ENCODE data around the gene HOXA3.

Gene HOXA3

DNA sequence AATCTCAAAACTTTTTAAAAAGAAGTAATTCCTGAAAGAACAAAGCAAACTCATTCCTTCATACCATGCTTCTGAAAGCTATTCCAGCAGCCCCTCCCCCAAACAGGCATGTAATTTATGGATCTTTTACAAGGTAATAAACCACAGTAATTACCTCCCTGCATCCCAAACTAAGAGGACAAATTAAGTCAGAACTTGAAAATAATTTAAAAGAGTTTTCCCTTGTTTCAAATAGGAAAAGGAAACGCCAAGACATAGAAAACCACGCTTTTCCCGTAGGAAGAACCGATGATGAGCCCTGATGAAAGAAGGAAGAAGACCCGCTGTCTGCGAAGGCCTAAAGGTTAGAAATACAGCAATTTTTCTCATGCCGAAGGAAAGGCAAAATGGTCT lies 30.7 kb downstream of the HOXA3 start:
- no peak for DNase-seq
- Mint-ChIP-seq H3K9me3 (no peaks in the 10 kb centered on the region), H3K27me3 (peaks cover 37% of the 10 kb centered on the region), H3K4me1 (ENCODE audit: low read depth) (no peaks in the 10 kb centered on the region), H3K4me3 (no peak overlapping the region), H3K36me3 (ENCODE audit: low read depth) (no peaks in the 10 kb centered on the region), H3K27ac (no peak overlapping the region)

DNA sequence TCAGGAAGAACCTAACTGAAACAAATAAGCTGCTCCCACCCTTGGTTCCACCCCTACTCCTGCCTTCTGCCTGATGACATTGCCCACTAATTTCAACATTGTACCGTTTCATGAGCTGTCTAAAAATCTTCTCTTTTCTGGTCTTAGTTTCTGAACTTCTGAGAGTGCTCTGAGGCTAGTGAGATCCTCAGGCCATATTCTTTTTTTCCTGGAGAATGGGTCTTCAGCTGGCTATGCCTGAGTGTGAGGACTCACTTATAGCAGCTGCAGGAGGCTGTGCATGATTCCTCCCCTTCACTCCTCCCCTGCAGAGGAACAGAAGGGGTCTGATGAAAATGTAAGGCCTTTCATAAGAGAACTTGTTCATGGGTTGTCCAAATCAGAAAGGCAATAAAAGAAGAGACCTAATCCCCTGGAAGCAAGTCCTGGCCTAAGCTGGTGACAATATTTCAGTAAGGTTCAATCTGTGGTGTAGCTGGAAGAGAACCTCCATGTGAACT lies 32.9 kb downstream of the HOXA3 start:
- Mint-ChIP-seq H3K27me3 (peaks cover 26% of the 10 kb centered on the region), H3K4me1 (ENCODE audit: low read depth) (no peaks in the 10 kb centered on the region), H3K4me3 (no peak overlapping the region), H3K27ac (no peak overlapping the region), H3K36me3 (ENCODE audit: low read depth) (no peaks in the 10 kb centered on the region), H3K9me3 (no peaks in the 10 kb centered on the region)
- no peak for DNase-seq

DNA sequence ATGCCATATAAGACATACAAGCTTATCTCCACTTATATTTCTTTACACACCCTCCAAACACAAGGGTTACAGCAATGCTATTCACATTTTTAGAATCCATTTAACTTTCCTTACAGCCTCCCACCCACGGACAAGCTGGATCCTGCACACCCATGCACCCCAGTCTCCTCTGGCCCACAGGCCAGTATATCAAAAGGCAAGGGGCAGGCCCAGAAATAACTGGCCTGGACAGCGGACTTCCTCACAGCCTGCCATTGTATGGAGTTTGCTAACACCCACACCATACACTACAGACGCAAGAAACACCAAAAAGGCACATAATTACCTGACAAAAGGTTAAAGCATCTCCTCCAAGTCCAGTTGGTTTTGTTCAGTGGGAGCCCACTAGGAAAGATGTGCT lies 33.8 kb downstream of the HOXA3 start:
- H3K9me3 Mint-ChIP-seq = no peaks in the 10 kb centered on the region
- H3K27ac Mint-ChIP-seq = no peak overlapping the region
- H3K4me1 Mint-ChIP-seq (ENCODE audit: low read depth) = no peaks in the 10 kb centered on the region
- H3K27me3 Mint-ChIP-seq = peaks cover 21% of the 10 kb centered on the region
- no peaks in the 10 kb centered on the region for H3K36me3 Mint-ChIP-seq (ENCODE audit: low read depth)
- no peak overlapping the region for H3K4me3 Mint-ChIP-seq
- no peak for DNase-seq

DNA sequence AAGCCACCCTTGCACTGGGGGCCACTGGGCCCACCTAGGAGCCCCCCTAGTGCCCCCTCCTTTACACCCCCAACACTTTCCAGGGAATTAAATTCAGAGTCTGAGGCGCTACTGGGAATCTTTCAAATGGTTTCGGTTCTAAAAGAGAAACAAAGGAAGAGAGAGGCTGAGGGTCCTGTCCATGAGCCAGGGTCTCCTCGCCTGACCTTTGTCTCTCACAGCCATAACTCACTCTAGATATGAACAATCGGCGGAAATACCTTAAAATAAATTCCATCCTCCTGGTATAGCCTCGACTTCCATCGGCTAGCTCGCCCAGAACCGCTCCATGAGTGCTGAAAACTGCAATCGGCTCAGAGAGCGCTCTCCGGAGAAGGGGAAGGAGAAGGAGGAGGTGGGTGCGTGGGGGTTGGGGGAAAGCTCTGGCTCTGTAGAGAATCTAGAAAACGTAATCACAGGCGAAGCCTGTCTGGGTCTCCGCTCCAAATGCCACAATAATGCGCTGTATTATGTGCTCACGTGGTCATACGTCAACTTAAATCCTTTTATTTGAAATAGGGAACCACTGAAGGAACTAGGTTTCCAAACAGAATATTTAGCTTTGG lies 34.4 kb downstream of the HOXA3 start:
- Mint-ChIP-seq H3K4me3 (no peak overlapping the region), H3K27ac (no peak overlapping the region), H3K4me1 (ENCODE audit: low read depth) (no peaks in the 10 kb centered on the region), H3K36me3 (ENCODE audit: low read depth) (no peaks in the 10 kb centered on the region), H3K27me3 (peaks cover 24% of the 10 kb centered on the region), H3K9me3 (no peaks in the 10 kb centered on the region)
- DNase-seq = no peak

DNA sequence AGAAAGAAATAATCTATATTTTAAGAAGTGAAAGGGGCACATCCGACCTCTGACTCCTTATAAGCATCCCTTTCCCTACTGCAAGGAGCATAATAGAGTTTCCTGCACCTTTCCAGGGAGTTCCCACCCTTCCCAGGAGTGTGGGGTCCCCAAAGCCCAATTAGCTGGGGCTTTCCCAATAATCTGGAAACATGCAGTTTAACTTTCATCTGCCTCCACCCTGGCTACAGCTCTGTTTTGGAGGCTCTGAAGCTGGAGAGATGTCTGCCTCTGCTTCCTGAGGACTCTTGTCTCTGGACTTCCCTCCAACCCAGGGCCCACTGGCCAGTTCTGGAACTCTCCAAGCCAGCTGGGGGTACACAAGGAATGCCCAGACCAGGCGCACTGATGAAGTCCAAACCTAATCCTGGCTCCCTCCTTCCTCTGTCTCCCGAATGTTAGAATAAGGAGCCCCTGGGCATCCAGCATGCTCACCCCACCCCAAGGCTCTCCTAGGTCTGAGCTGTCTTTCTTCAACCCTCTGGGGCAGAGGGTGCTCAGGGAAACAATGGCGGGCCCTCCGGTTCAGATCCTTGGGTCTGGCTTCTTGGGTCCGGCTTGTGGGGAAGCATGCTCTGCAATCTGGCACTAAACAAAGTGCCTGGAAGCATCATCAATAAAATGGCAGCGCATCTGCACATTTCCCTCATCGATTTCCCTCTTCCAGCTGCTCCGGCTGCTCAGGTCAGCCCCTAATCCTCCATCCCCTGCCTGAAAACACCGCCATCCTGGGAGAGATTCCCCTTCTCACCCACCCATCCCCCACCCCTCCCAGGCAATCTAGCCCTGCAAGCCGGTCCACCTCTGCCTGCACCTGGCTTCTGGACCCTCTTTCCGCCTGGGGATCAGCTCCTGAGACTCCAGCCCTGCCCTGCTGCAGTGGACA lies 35.2 kb downstream of the HOXA3 start:
- H3K27ac Mint-ChIP-seq = no peak overlapping the region
- H3K36me3 Mint-ChIP-seq (ENCODE audit: low read depth) = no peaks in the 10 kb centered on the region
- H3K9me3 Mint-ChIP-seq = no peaks in the 10 kb centered on the region
- no peak overlapping the region for H3K4me3 Mint-ChIP-seq
- peaks cover 26% of the 10 kb centered on the region for H3K27me3 Mint-ChIP-seq
- no peaks in the 10 kb centered on the region for H3K4me1 Mint-ChIP-seq (ENCODE audit: low read depth)
- DNase-seq = no peak

DNA sequence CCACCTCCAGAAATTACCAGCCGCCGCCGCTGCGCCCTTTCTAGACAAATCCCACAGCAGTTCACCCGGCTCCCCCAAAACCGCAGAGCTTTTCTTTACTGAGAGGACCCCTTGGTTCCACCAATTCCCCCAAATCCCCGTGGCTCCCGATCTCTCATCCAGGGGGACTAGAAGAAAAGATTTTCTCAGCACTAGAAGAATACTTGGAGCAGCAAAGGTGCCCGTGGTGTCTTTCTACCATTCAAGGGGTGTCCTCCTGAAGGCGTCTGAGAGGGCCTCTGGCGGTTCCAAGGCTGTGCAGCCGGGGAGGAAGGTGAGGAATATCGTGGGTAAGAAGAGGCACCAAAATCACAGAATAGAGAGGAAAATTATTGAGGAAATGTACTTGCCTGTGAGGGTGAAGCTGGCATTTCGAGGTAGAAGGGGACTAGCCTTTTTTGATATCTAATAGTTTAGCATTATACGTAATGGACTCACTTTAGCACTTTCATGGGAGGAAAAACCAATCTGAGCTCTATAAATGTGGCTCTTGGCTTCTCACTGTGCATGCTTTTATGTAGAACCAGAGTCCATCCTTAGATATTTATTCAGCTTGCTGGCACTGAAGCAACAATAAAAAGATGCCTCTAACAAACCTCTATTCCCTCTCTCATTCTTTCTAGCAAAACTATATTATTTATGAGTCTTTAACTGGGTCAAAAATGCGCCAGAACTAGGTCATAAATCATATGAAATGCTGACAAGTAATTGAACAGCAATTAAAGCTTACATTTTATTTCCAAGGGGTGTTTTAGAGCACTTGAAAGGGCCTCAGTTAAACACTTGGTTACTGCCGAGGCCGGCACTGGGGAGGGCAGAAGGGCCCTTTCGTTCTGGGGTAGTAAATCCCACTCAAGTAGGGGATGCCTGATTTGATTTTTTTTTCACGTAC lies 36.1 kb downstream of the HOXA3 start:
- Mint-ChIP-seq H3K36me3 (ENCODE audit: low read depth) (no peaks in the 10 kb centered on the region), H3K27ac (no peak overlapping the region), H3K27me3 (peaks cover 34% of the 10 kb centered on the region), H3K4me1 (ENCODE audit: low read depth) (no peaks in the 10 kb centered on the region), H3K9me3 (no peaks in the 10 kb centered on the region), H3K4me3 (no peak overlapping the region)
- no peak for DNase-seq

DNA sequence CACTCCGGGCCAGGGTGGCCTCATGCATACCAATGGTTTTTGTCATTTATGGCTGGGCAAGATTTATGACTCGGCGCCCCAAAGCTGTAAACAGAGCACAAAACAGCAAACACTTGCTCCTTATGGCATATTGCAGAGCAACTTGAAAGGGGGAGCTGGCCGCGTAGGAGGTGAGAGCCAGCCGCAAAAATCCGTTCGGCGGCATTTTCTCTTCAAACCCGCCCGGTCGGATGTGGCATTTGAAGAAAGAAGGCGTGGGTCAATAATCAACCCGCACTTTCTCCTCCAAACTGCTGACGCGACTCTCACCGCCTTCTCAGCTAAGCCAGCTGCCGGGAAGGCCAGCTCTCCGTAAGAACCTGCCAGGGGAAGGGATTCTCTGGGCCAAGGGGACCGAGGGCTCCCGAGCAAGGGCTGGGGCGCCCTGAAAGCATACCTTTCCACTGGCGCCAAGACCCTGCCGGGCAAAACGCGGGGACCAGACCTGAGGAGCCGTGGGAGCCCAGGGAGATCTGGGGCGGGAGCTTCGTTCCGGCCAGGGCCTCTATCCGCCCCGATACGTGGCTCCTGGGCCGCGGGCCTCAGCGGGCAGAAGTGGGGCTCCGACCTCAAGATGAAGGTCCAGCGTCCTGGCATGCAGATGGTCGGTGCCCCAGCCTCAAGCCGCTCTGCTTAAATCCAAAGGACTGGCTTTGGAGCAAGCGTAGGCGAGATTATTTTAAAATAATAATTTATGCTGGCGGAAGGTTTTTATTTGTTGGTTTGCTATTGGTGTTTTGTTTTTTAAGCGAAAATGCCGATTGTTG lies 37.0 kb downstream of the HOXA3 start:
- no peak overlapping the region for H3K27ac Mint-ChIP-seq
- peaks cover 37% of the 10 kb centered on the region for H3K27me3 Mint-ChIP-seq
- H3K9me3 Mint-ChIP-seq = no peaks in the 10 kb centered on the region
- no peak for DNase-seq
- no peaks in the 10 kb centered on the region for H3K36me3 Mint-ChIP-seq (ENCODE audit: low read depth)
- no peaks in the 10 kb centered on the region for H3K4me1 Mint-ChIP-seq (ENCODE audit: low read depth)
- H3K4me3 Mint-ChIP-seq = no peak overlapping the region

DNA sequence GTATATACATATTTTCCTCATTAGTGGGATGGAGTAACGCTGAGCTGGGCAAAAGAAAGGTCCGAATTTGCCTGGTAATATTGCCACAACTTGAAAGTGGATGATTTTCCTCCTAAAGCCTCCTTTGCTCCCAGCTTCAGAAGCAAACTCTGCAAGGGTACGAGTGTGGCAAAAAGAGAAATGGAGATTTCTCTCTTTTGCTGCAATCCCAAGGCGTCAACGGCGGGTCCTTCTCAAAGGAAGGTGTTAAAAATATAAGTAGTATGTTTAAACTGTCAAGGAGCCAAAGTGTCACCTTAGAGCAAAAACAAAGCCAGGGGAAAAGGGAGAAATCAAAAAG lies 37.5 kb downstream of the HOXA3 start:
- Mint-ChIP-seq H3K4me3 (no peak overlapping the region), H3K9me3 (no peaks in the 10 kb centered on the region), H3K27me3 (peaks cover 39% of the 10 kb centered on the region), H3K36me3 (ENCODE audit: low read depth) (no peaks in the 10 kb centered on the region), H3K4me1 (ENCODE audit: low read depth) (no peaks in the 10 kb centered on the region), H3K27ac (no peak overlapping the region)
- DNase-seq = no peak

DNA sequence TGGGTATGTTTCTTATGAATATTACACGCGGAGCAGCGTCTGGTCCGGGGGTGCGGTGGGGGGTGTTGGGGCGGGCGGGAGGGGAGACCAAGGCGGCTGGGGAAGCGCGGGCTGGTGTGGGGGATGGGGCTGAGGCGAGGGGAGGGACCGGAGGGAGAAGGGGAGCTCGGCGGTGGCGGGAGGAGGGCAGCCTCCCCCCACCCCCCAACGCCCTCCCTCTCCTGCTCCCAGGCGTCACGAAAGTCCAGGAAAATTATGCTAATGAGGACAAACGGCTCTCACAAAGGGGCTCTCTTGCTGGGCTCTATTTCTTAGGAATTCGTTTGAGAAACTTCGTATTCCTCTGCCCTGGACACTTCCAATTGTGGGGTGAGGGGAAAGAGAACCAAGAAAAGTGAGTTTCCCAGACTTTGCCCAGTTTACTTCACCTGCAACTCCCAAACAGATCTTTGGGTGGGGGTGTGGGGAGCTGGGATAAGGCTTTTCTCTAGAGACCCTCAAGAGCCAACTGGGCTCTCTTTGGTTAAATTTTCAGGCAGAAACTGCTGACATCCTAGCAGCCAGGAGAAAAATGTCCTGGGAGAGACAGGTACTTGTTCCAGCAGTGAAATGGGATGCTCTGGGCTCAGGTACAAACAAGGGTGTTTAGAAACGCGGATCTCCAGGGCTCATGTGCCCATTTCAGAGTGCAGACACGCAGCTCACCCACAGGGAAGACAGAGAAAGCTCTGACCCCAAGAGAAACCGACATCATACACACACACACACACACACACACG lies 38.2 kb downstream of the HOXA3 start:
- Mint-ChIP-seq H3K36me3 (ENCODE audit: low read depth) (no peaks in the 10 kb centered on the region), H3K4me1 (ENCODE audit: low read depth) (no peaks in the 10 kb centered on the region), H3K4me3 (no peak overlapping the region)

DNA sequence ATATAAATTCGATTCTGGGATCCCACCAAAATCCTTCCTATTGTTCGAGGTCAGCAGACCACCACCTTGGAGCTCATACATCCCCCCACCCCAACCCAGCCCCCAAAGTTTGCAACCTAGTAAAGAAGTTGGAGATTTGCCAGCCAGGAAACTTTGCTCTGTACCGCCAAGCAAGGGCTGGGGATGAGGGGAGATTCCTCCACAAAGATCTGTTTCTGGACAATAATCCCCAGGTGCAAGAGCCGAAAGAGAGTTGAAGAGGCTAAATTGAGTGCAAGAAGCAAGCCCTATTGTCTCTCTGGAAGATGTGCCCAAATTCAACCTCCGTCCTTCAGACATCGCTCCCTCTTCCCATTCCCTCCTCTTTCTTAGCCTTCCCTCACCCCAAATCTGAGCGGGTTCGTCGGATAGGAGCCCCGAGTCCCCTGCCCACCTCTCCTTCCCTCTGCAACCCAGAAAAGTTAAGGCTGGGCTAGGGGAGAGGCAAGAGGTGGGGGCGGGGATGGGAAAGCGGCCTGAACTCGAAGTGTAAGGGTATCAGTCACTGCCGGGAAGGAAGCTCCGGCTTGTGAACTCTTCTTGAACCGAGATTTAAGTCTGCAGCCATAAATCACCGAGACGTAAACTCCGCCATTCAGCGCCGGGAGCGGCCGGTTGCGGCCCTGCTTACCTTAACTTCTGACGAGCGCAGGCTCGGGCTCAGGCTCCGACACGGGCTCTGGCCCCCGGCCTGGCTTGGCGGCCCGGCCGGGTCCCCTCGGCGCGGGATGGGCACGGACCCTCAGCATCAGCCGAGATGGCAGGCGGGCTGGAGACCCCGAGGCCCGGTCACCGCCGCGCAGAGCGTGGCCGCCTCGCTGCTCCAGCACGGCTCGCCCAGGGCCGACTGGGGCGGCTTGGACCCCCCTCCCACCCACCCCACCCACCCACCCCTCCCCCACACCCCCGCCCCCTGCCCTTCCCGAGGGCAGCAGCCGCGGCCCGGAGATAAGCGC lies 39.1 kb downstream of the HOXA3 start:
- Mint-ChIP-seq H3K9me3 (no peaks in the 10 kb centered on the region), H3K4me3 (no peak overlapping the region), H3K36me3 (ENCODE audit: low read depth) (no peaks in the 10 kb centered on the region), H3K4me1 (ENCODE audit: low read depth) (no peaks in the 10 kb centered on the region), H3K27me3 (peaks cover 42% of the 10 kb centered on the region), H3K27ac (no peak overlapping the region)
- DNase-seq = no peak

More for the DNA sequence above, 38.2 kb downstream of the HOXA3 start:
- Mint-ChIP-seq H3K9me3 (no peaks in the 10 kb centered on the region), H3K27me3 (peaks cover 44% of the 10 kb centered on the region), H3K27ac (no peak overlapping the region)
- DNase-seq = no peak

DNA sequence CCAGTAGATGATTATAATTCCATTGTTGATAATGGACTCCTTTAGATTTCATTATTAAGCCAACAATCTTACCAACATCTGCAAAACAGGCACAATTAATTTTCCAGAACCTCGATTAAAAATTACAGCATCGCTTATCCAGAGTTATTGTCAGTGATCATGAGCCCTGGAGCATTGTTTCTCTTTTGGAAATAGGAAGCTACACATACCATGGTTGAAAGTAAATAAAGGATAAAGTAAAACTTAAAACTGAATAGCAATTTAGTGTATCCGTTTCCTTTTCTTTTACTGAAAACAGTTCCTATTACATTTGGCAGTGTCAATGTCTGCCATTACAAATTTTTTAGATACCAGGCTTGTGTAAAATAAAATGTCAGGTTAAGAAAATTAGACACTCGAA lies 40.0 kb downstream of the HOXA3 start:
- no peaks in the 10 kb centered on the region for H3K4me1 Mint-ChIP-seq (ENCODE audit: low read depth)
- H3K9me3 Mint-ChIP-seq = no peaks in the 10 kb centered on the region
- no peak for DNase-seq
- H3K27ac Mint-ChIP-seq = no peak overlapping the region
- no peaks in the 10 kb centered on the region for H3K36me3 Mint-ChIP-seq (ENCODE audit: low read depth)
- H3K4me3 Mint-ChIP-seq = no peak overlapping the region
- peaks cover 36% of the 10 kb centered on the region for H3K27me3 Mint-ChIP-seq

DNA sequence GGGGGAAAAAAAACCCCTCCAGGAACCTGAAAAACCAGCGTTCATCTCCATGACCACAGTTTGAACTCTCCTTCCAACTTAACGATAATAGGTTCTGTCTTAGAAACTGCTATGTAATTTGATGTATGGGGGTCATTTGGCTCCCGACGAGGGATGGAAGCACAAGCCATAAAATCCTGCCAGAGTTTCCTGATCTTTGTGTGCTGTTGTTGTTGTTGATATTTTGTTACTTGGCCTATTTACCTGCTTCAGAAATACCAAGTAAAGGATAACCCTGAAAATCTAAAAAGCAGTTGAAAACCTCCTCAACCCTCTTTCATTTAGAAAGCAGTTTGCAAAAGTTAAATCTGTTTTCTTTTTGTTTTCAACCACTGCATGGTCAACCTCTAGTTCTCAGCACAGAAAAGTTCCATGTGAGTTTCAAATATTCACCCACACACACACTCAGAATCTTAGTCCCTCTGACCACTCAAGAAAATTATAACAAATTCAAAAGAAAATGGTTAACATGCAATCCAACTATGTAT lies 40.6 kb downstream of the HOXA3 start:
- Mint-ChIP-seq H3K9me3 (no peaks in the 10 kb centered on the region), H3K27ac (no peak overlapping the region), H3K27me3 (peaks cover 36% of the 10 kb centered on the region), H3K4me3 (no peak overlapping the region), H3K4me1 (ENCODE audit: low read depth) (no peaks in the 10 kb centered on the region), H3K36me3 (ENCODE audit: low read depth) (no peaks in the 10 kb centered on the region)
- DNase-seq = no peak
